Panc1 (cell line): Measurements from ENCODE around the gene AKT1S1.

Experiments
- POLR2AphosphoS5 ChIP-seq: IDR thresholded peaks from 2 replicates; pipeline ENCODE4 v1.6.1; 2012; ENCODE audit warnings: mild to moderate bottlenecking, low read depth, low read length, moderate library complexity
- TF ChIP-seq, protein P1 (sequence below): fragments of 450-650 bp; IDR thresholded peaks from 2 replicates; pipeline ENCODE4 v1.5.1; 2017; ENCODE audit warnings: mild to moderate bottlenecking

DNA sequence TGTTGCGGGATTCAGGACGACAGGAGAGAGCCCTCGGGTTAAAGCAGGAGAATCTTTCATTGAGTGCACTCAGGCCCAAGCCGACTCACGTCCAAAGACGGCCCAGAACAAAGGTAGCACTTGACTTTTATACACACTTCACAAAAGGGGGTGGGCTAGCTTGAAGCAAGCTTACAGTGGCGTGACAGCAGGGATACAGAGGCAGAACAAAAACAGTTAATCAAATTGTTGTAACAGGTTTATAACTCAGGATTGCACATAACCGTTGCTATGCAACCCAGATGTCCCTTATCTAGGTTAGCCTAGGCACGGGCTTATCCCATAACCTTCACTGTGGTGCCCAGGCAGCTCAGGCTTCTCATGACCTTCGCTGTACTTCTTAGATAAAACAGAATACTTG is 57.0 kb downstream of the AKT1S1 start:
- TF ChIP-seq, protein P1, sequence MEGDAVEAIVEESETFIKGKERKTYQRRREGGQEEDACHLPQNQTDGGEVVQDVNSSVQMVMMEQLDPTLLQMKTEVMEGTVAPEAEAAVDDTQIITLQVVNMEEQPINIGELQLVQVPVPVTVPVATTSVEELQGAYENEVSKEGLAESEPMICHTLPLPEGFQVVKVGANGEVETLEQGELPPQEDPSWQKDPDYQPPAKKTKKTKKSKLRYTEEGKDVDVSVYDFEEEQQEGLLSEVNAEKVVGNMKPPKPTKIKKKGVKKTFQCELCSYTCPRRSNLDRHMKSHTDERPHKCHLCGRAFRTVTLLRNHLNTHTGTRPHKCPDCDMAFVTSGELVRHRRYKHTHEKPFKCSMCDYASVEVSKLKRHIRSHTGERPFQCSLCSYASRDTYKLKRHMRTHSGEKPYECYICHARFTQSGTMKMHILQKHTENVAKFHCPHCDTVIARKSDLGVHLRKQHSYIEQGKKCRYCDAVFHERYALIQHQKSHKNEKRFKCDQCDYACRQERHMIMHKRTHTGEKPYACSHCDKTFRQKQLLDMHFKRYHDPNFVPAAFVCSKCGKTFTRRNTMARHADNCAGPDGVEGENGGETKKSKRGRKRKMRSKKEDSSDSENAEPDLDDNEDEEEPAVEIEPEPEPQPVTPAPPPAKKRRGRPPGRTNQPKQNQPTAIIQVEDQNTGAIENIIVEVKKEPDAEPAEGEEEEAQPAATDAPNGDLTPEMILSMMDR = no peak
- no peak for TF ChIP-seq POLR2AphosphoS5
